Bone marrow (tissue), 2 donors: ENCODE data around the gene RAB3GAP1.
"Not testable (repeated sequence)": the region's sequence is repeated elsewhere in the genome, so short reads cannot be mapped to it uniquely, and the experiment has no call there.

Experiments
- DNase-seq, 2 donors: peaks; one replicate each; lab custom pipeline; 2025; lab: John Stamatoyannopoulos, UW

RAB3GAP1 gene

DNA sequence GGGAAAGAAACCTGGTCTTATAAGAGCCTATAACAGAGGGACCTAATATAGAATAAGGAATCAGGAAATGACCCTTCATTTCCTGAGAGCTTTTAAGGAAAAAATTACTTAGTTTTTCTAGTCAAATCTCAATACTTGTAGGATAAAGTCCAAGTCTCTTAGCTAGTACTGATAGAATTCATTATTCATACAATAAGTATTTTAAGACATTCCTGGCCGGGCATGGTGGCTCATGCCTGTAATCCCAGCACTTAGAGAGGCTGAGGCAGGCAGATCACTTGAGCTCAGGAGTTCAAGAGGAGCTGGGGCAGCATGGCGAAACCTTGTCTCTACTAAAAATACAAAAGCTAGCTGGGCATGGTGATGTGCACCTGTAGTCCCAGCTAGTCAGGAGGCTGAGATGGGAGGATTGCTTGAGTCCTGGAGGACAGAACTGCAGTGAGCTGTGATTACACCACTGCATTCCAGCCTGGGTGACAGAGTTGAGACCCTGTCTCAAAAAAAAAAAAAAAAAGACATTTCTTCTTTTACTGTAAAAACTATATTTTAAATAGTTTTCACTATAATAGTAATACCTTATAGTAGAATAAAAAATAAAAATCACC lies 3.2 kb downstream of the RAB3GAP1 start:
- DNase-seq, result no peak

DNA sequence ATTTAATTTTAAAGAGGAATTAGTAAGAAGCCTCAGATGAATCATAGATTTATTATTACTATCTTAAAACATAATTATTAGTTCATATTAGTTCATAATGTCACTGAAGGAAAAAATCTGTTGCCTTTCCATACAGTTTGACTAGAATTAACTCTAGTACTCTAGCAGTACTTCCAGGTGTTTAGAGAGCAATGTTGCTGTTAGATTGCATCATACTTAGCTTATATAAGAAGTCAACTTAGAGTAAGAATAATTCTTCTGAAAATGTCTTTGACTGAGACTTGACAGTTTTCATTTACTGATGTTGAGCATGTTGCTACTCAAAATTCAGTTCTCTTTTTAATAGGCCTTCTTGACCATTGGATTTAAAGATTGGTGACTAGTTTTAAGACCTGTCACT lies 4.7 kb downstream of the RAB3GAP1 start:
- DNase-seq, result no peak

DNA sequence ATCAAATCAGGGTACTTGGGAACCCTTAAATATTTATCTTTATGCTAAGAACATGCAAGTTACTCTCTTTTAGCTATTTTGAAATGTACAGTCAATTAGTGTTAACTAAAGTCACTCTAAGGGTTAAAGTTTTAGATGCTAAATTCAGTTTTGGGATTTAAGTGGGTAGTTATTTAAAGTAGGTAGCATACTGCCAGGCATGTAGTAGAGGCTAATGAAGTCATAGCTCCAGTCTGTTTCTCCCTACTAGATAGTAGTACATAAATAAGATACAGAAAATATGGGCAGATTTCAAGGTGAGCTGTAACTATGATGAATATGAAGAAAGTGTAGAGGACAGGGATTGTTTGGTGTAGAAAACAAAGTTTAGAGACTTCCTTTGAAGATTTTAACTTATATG lies 7.5 kb downstream of the RAB3GAP1 start:
- DNase-seq, result no peak

DNA sequence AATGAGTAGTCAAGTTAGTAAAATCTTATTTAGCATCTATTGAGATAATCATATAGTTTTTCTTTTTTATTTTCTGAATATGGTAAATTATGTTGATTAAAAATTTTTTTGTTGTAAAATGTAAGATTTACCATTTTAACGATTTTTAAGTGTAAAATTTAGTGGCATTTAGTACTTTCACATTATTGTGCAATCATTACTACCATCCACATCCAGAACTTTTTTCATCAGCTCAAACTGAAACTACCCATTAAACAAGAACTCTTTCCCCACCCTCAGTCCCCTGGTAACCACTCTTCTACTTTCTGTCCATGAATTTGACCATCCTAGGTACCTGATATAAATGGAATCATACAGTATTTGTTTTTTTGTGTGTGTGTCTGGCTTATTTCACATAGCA lies 11.1 kb downstream of the RAB3GAP1 start:
- no peak for DNase-seq

GRCh38 chr2:135064149-135064548 lies 12.1 kb downstream of the RAB3GAP1 start:
- no peak for DNase-seq

GRCh38 chr2:135066710-135067109 lies 14.6 kb downstream of the RAB3GAP1 start:
- no peak for DNase-seq

GRCh38 chr2:135072125-135072997 lies 20.3 kb downstream of the RAB3GAP1 start:
- no peak for DNase-seq

GRCh38 chr2:135074216-135074615 lies 22.1 kb downstream of the RAB3GAP1 start:
- DNase-seq, result no peak

DNA sequence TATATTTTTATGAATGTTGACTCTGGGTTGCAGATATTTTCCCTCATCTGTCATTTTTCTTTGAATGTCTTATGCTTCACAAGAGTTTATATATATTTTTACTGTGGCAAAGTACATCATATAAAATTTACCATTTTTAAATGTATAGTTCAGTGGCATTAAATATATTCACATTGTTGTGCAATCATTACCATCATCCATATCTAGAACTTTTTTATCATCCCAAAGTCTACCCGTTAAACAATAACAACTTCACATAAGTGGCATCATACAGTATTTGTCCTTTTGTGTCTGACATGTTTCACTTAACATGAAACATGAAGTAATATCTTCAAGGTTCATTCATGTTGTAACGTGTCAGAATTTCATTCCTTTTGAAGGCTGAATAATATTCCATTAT lies 24.5 kb downstream of the RAB3GAP1 start:
- DNase-seq, result no peak

- no peak for DNase-seq
Measured at GRCh38 chr2:135078417-135078816, 26.3 kb downstream of the RAB3GAP1 start.

DNA sequence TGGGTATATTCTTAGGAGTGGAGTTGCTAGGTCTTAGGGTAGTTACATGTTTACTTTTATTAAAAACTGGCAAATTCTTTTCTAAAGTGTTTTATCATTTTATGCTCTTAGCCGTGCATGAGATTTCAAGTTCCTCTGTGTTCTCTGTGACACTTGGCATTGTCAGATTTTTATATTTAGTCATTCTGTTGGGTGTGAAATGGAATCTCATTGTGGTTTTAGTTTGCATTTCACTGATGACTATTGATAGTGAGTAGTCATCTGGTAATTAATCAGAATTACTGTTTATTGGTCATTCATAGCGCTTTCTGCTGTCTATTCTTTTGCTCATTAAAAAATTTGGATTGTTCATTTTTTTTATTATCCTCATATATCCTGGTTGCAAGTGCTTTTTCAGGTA lies 34.1 kb downstream of the RAB3GAP1 start:
- no peak for DNase-seq

DNA sequence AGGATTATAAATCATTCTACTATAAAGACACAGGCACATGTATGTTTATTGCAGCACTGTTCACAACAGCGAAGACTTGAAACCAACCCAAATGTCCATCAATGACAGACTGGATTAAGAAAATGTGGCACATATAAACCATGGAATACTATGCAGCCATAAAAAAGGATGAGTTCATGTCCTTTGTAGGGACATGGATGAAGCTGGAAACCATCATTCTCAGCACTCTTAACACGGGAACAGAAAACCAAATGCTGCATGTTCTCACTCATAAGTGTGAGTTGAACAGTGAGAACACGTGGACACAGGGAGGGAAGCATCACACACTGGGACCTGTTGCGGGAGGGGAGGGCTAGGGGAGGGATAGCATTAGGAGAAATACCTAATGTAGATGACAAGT lies 37.5 kb downstream of the RAB3GAP1 start:
- not testable (repeated sequence) for DNase-seq

DNA sequence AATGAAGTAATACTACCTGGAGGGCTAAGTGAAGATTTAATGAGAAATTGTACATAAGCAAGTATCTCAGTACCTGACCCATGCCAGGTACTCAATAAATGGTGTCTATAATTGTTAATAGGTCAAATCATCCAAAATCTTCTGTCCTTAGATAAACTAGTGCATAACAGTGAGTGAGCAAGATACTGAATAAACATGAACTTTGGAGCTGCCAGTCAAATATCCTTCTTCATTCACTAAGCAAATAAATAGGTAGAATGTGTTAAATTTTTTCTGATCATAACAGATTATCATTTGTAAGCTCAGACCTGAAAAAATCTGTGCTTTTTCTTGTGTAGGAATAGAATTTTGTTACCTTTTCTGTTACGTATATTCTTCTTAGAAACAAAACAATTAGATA lies 39.6 kb downstream of the RAB3GAP1 start:
- no peak for DNase-seq

DNA sequence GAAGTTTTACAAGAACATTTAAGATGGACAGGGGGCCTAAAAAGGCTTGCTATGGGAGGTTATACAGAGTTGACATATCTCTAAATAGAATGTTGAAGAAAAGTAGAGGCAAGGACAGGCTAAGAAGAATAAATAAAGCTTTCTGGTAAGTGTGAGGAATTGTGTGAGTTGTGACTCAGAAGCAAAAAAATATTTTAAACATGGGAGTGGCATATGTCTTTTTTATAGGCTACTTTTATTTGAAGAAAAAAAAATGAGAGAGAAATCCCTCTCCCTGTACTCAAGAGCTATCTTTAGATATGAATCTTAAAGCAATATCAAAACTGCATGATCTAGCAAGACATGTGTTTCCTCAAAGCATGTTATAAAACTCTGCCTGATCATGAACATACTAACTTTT lies 41.1 kb downstream of the RAB3GAP1 start:
- no peak for DNase-seq

GRCh38 chr2:135093670-135094330 lies 41.7 kb downstream of the RAB3GAP1 start:
- DNase-seq, result no peak

DNA sequence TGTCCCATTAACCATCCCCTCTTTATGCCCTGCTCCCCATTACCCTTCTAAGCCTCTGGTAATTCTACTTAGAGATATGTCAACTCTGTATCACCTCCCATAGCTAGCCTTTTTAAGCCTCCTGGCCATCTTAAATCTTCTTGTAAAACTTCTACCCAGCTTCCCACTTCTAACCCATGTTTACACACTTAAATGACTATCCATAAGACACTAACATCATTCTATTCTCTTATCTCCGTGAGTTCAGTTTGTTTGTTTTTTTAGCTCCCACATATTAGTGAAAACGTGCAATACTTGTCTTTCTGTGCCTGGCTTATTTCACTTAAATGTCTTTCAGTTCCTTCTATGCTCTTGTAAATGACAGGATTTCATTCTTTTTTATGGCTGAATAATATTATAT lies 42.4 kb downstream of the RAB3GAP1 start:
- DNase-seq, result no peak

DNA sequence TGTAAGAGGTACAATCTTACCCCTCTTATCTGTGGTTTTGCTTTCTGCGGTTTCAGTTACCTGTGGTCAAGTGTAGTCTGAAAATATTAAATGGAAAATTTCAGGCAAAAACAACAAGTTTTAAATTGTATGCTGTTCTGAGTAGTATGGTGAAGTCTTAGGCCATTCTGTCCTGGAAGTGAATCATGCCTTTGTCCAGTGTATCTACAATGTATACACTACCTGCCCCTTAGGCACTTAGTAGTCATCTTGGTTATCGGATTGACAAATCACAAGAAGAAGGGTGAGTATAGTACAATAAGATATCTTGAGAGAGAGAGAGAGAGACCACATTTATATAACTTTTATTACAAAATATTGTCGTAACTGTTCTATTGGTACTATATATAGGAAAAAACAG lies 43.5 kb downstream of the RAB3GAP1 start:
- no peak for DNase-seq

DNA sequence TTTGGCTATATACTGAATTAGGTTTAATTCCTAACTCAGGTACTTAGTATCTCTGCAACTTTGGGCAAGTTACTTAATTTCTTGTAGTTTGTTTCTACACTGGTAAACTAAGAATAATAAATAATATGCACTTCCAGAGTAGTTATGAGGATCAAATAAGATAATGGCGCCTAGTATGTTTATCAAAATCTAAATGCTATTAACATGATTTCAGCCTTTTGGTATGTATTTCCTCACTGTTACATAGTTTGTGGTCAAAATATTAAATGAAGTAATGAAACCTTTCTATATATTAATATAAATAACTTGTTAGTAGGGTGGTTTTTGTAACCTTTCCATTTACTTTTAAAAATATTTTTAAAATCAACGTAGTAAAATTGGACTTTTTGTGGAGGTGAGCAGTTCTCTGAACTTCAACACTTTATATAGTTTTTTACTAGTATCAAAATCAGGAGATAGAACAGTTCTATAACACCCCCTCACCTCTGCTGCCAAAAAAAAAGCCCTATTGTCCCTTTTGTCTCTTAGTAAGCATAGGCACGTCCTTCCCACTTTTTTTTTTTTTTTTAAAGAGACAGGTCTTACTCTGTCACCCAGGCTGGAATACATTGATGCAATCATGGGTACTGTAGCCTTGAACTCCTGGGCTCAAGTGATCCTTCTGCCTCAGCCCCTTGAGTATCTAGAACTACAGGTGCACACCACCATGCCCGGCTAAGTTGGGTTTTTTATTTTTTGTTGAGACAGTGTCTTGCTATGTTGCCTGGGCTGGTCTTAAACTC lies 44.8 kb downstream of the RAB3GAP1 start:
- no peak for DNase-seq

DNA sequence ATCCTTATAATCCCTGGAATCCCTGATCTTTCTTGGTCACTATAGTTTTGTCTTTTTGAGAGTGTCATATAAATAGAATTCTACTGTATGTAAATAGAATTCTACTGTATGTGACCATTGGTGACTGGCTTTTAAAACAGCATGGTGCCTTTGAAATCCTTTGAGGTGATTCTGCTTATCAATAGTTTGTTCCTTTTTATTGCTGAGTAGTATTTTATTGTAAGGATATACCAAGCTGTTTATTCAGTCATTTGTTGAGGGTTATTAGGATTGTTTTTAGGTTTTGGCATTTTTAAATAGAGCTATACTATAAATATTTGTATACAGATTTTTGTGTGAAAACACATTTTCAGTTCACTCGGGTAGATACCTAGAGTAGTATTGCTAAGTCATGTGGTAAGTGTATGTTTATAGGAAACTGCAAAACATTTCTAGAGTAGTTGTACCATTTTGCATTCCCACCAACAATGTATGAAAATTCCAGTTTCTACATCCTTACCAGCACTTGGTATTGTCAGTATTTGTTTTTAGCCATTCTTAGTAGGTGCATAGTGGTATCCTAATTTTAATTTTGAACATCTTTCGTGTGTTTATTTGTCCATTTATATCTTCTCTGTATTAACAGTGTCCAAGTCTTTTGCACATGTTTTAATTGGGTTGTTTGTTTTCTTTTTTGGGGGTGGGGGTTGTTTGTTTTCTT lies 45.6 kb downstream of the RAB3GAP1 start:
- no peak for DNase-seq

DNA sequence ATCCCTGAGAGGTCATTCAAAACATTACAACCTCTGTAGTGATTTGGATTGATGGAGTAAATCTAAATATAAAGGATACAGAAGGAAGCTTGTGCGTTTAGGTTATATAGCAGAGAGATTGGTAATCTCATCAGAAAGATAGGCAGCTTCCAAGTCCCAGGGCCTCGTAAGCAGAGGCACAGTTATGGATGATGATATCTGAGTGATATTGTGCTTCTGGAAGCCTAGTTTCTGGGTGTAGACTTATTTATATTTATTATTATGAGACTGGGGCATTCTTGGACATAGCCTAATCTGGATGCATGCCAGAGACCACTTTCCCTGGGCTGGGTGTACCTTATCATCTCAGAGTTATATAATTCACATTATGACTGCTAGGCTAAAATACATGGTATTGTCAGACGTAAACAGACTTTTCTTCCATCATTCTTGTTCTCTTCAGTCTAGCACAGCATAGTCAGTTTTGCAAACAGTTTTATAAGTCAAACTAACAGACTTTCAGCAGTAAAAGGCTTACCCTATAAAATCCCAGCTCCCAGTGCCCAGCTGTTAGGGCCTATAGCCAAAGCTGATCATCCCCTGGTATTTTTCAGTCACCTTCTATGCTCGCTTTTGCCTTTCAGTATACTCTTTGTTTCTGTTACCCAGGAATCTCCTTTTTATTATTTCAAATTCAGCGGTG lies 47.9 kb downstream of the RAB3GAP1 start:
- no peak for DNase-seq

GRCh38 chr2:135103843-135104242 lies 51.8 kb downstream of the RAB3GAP1 start:
- DNase-seq, result no peak
